GM10847 (cell line): ENCODE data around the gene ESRP2.

Experiments used
- POLR2A ChIP-seq: IDR thresholded peaks from 2 replicates; pipeline ENCODE4 v1.6.1; 2011; ENCODE audit not compliant: insufficient read length; ENCODE audit errors: extremely low read depth

Gene ESRP2

GRCh38 chr16:68179855-68180254, 56.1 kb downstream of the ESRP2 start:
- TF ChIP-seq POLR2A = no peak

GRCh38 chr16:68179196-68179795, 56.6 kb downstream of the ESRP2 start:
- no peak for TF ChIP-seq POLR2A
